Measurements from ENCODE around the gene AURKAIP1. TPM values are rescaled to one million over a fixed set of nuclear protein-coding genes. Genes with fewer than 3 reads are reported as not detected.

AURKAIP1 gene
- total and polyA plus RNA-seq, 4 donors = 38.4 to 175 (median 97.7) TPM

DNA sequence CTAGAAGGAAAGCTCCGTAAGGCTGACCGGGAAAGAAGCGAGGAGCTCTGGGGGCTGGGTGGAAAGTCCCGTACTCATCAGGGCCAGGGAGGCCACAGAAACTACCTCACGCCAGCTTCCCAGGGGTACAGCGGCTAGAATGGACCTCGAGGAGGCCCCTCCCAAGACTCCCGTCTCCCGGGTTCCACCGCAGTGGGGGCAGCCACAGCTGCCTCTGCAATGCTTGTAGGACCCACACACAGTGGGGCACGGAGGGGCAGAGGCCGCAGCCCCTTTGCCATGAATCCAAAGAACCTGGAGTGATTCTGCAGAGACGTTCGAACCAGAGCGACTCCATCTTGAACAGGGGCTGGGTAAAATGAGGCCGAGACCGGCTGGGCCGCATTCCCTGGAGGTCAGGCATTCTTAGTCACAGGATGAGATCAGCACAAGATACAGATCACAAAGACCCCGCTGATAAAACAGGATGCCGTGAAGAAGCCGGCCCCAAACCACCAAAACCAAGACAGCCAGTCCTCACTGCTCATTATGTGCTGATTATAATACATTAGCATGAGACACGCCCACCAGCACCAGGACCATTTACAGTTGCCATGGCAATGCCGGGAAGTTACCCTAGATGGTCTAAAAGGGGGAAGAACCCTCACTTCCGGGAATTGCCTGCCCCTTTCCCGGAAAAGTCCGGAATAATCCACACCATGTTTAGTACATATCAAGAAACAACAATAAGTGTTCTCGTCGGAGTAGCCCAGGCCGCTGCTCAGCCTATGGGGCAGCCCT is 47.6 kb upstream of the AURKAIP1 start:
- WGBS = 81% methylated on average over 29 of the region's 29 CpGs
- Histone ChIP-seq H3K27ac (ENCODE audit: low read depth in 1 of 2, low read length in 2 of 2) (no peak overlapping the region), H3K4me3 (ENCODE audit: low read depth in 1 of 3, low read length in 3 of 3) (no peak overlapping the region), H3K9me3 (ENCODE audit: control insufficient read depth in 4 of 4, low read length in 3 of 4) (no peaks in the 10 kb centered on the region), H3K4me1 (ENCODE audit: control insufficient read depth in 4 of 4, insufficient read depth in 4 of 4, low read length in 3 of 4) (peaks cover 0 to 8% (median 3%) of the 10 kb centered on the region in 4 donors), H3K9ac (ENCODE audit: low read depth in 1 of 2, low read length in 2 of 2) (no peak overlapping the region), H3K36me3 (ENCODE audit: control insufficient read depth in 4 of 4, insufficient read depth in 3 of 4, low read depth in 1 of 4, low read length in 3 of 4) (no peaks in the 10 kb centered on the region), H3K27me3 (ENCODE audit: control insufficient read depth in 4 of 4, insufficient read depth in 4 of 4, low read length in 3 of 4) (no peaks in the 10 kb centered on the region)
- TF ChIP-seq FOXA1 (IDR thresholded peaks at IDR 0.05) (no peak), YY1 (IDR thresholded peaks at IDR 0.05) (no peak), HNF4G (IDR thresholded peaks at IDR 0.05) (no peak), FOXA2 (IDR thresholded peaks at IDR 0.05) (no peak), JUND (IDR thresholded peaks at IDR 0.05) (no peak), NR2F2 (IDR thresholded peaks at IDR 0.05) (no peak), GABPA (IDR thresholded peaks at IDR 0.05 in 1 of 2, conservative IDR thresholded peaks at IDR 0.05 in 1 of 2) (no peak), EGR1 (IDR thresholded peaks at IDR 0.05; ENCODE audit: low read depth in 2 of 2) (no peak), HNF4A (conservative IDR thresholded peaks at IDR 0.05) (no peak), SP1 (IDR thresholded peaks at IDR 0.05) (no peak), RXRA (IDR thresholded peaks at IDR 0.05) (no peak), TAF1 (conservative IDR thresholded peaks at IDR 0.05) (no peak), RAD21 (IDR thresholded peaks at IDR 0.05) (no peak)
- TF ChIP-seq, protein P1, sequence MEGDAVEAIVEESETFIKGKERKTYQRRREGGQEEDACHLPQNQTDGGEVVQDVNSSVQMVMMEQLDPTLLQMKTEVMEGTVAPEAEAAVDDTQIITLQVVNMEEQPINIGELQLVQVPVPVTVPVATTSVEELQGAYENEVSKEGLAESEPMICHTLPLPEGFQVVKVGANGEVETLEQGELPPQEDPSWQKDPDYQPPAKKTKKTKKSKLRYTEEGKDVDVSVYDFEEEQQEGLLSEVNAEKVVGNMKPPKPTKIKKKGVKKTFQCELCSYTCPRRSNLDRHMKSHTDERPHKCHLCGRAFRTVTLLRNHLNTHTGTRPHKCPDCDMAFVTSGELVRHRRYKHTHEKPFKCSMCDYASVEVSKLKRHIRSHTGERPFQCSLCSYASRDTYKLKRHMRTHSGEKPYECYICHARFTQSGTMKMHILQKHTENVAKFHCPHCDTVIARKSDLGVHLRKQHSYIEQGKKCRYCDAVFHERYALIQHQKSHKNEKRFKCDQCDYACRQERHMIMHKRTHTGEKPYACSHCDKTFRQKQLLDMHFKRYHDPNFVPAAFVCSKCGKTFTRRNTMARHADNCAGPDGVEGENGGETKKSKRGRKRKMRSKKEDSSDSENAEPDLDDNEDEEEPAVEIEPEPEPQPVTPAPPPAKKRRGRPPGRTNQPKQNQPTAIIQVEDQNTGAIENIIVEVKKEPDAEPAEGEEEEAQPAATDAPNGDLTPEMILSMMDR (IDR thresholded peaks at IDR 0.05; ENCODE audit: low read depth, low read length, missing input control) = no peak
- TF ChIP-seq, protein P2, sequence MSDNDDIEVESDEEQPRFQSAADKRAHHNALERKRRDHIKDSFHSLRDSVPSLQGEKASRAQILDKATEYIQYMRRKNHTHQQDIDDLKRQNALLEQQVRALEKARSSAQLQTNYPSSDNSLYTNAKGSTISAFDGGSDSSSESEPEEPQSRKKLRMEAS (IDR thresholded peaks at IDR 0.05) = no peak
- TF ChIP-seq, protein P3, sequence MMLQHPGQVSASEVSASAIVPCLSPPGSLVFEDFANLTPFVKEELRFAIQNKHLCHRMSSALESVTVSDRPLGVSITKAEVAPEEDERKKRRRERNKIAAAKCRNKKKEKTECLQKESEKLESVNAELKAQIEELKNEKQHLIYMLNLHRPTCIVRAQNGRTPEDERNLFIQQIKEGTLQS (IDR thresholded peaks at IDR 0.05) = no peak
- TF ChIP-seq, protein P4, sequence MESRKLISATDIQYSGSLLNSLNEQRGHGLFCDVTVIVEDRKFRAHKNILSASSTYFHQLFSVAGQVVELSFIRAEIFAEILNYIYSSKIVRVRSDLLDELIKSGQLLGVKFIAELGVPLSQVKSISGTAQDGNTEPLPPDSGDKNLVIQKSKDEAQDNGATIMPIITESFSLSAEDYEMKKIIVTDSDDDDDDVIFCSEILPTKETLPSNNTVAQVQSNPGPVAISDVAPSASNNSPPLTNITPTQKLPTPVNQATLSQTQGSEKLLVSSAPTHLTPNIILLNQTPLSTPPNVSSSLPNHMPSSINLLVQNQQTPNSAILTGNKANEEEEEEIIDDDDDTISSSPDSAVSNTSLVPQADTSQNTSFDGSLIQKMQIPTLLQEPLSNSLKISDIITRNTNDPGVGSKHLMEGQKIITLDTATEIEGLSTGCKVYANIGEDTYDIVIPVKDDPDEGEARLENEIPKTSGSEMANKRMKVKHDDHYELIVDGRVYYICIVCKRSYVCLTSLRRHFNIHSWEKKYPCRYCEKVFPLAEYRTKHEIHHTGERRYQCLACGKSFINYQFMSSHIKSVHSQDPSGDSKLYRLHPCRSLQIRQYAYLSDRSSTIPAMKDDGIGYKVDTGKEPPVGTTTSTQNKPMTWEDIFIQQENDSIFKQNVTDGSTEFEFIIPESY (IDR thresholded peaks at IDR 0.05) = no peak
- TF ChIP-seq, protein P5, sequence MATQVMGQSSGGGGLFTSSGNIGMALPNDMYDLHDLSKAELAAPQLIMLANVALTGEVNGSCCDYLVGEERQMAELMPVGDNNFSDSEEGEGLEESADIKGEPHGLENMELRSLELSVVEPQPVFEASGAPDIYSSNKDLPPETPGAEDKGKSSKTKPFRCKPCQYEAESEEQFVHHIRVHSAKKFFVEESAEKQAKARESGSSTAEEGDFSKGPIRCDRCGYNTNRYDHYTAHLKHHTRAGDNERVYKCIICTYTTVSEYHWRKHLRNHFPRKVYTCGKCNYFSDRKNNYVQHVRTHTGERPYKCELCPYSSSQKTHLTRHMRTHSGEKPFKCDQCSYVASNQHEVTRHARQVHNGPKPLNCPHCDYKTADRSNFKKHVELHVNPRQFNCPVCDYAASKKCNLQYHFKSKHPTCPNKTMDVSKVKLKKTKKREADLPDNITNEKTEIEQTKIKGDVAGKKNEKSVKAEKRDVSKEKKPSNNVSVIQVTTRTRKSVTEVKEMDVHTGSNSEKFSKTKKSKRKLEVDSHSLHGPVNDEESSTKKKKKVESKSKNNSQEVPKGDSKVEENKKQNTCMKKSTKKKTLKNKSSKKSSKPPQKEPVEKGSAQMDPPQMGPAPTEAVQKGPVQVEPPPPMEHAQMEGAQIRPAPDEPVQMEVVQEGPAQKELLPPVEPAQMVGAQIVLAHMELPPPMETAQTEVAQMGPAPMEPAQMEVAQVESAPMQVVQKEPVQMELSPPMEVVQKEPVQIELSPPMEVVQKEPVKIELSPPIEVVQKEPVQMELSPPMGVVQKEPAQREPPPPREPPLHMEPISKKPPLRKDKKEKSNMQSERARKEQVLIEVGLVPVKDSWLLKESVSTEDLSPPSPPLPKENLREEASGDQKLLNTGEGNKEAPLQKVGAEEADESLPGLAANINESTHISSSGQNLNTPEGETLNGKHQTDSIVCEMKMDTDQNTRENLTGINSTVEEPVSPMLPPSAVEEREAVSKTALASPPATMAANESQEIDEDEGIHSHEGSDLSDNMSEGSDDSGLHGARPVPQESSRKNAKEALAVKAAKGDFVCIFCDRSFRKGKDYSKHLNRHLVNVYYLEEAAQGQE (IDR thresholded peaks at IDR 0.05) = no peak
- DNase-seq (ENCODE audit: low spot score) = no peak

Data from liver (tissue), 9 donors.